A549 (cell line): ENCODE measurements around the gene GMPR2. TPM values are rescaled to one million over a fixed set of nuclear protein-coding genes. Genes with fewer than 3 reads are reported as not detected.

ENCODE experiments used
- ATAC-seq, 2 experiments: fragments of 200-7000 bp in 1 of 2; fragments of >200 bp in 1 of 2; cut with Nextera tagmentation in 1 of 2; cut with Tn5 transposase in 1 of 2; 3 replicates each; pipeline versions ENCODE4 v1.8.0 to v1.9.1; 2018 to 2020; ENCODE audit warnings: mild to moderate bottlenecking in 1 of 2, moderate library complexity in 1 of 2
- CTCF ChIA-PET: fragments of 300-600 bp; sonication (Branson Sonifier 250); formaldehyde crosslinking; extraction: SDS; loops from one replicate; lab custom pipeline; 2021; ENCODE audit warnings: antibody characterized with exemption, inconsistent platforms; lab: Yijun Ruan, JAX
- POLR2A ChIA-PET: fragments of 350-600 bp; formaldehyde crosslinking; extraction: SDS; loops from one replicate; lab custom pipeline; 2021; ENCODE audit warnings: antibody characterized with exemption, inconsistent platforms; lab: Yijun Ruan, JAX
- DNase-seq, 2 experiments: peaks; one replicate each; pipeline versions ENCODE4 v3.0.0 to v3.0.0-alpha.2; 2011 to 2016; ENCODE audit warnings: low read depth in 1 of 2, low spot score in 1 of 2
- FAIRE-seq: peaks from 2 replicates; lab custom pipeline; 2011; peaks lifted over from hg19 to GRCh38; lab: Jason Lieb, UNC
- H3K27ac ChIP-seq, 2 experiments: fragments of >200 bp; sonication (Bioruptor Twin); formaldehyde crosslinking; 3 replicates each; pipeline ENCODE4 v1.5.1; 2016 to 2017
- H3K4me1 ChIP-seq: fragments of >200 bp; sonication (Bioruptor Twin); formaldehyde crosslinking; 3 replicates; pipeline ENCODE4 v1.6.1; 2016
- H3K4me2 ChIP-seq: fragments of >200 bp; sonication (Bioruptor Twin); formaldehyde crosslinking; 3 replicates; pipeline ENCODE4 v1.6.1; 2016
- H3K4me3 ChIP-seq: fragments of >200 bp; sonication (Bioruptor Twin); formaldehyde crosslinking; 3 replicates; pipeline ENCODE4 v1.5.1; 2016
- H3K9me3 ChIP-seq: fragments of >200 bp; sonication (Bioruptor Twin); formaldehyde crosslinking; 3 replicates; pipeline ENCODE4 v1.6.1; 2016
- CEBPB ChIP-seq, 2 experiments: fragments of >200 bp in 1 of 2; sonication (Bioruptor Twin) in 1 of 2; formaldehyde crosslinking in 1 of 2; IDR thresholded peaks; 2 replicates each; pipeline ENCODE4 v1.6.1; 2012 to 2016
- CHD2 ChIP-seq: fragments of 150-350 bp; IDR thresholded peaks from 2 replicates; pipeline ENCODE4 v1.6.1; 2014; ENCODE audit warnings: low read length; ENCODE audit not compliant: partially characterized antibody
- CHD4 ChIP-seq: fragments of 200-600 bp; sonication (generic); IDR thresholded peaks from 2 replicates; pipeline ENCODE4 v1.6.1; 2016; ENCODE audit warnings: antibody characterized with exemption, mild to moderate bottlenecking, borderline replicate concordance
- E2F6 ChIP-seq: IDR thresholded peaks from 2 replicates; pipeline ENCODE4 v1.6.1; 2012; ENCODE audit warnings: low read depth, borderline replicate concordance
- EP300 ChIP-seq, 2 experiments: fragments of >200 bp; sonication (Bioruptor Twin); formaldehyde crosslinking; IDR thresholded peaks; 2 replicates in 1 of 2; 3 replicates in 1 of 2; pipeline ENCODE4 v1.6.1; 2016 to 2017
- ESRRA ChIP-seq: fragments of 150-350 bp; IDR thresholded peaks from 2 replicates; pipeline ENCODE4 v1.6.1; 2014; ENCODE audit warnings: mild to moderate bottlenecking, low read length, borderline replicate concordance
- FOXS1 ChIP-seq: fragments of 250-450 bp; sonication (Bioruptor Pico); IDR thresholded peaks from 2 replicates; pipeline ENCODE4 v1.5.0; 2020; ENCODE audit warnings: mild to moderate bottlenecking, moderate library complexity
- HEYL ChIP-seq: fragments of 250-450 bp; sonication (Bioruptor Pico); IDR thresholded peaks from 2 replicates; pipeline ENCODE4 v1.8.0; 2021; ENCODE audit warnings: mild to moderate bottlenecking, moderate library complexity
- HOXA7 ChIP-seq: fragments of 250-450 bp; sonication (Bioruptor Pico); IDR thresholded peaks from 2 replicates; pipeline ENCODE4 v1.5.0; 2020; ENCODE audit warnings: mild to moderate bottlenecking, moderate library complexity
- HOXB13 ChIP-seq: fragments of 250-450 bp; sonication (Bioruptor Pico); IDR thresholded peaks from 2 replicates; pipeline ENCODE4 v1.5.0; 2020; ENCODE audit warnings: low read depth, mild to moderate bottlenecking, moderate library complexity
- JUN ChIP-seq, 2 experiments: fragments of >200 bp; sonication (Bioruptor Twin); formaldehyde crosslinking; IDR thresholded peaks; 2 replicates in 1 of 2; 3 replicates in 1 of 2; pipeline ENCODE4 v1.6.1; 2016 to 2017
- KDM1A ChIP-seq: fragments of 200-600 bp; sonication (generic); IDR thresholded peaks from 2 replicates; pipeline ENCODE4 v1.6.1; 2016; ENCODE audit warnings: low read depth, mild to moderate bottlenecking
- KDM5A ChIP-seq: fragments of 200-600 bp; sonication (generic); IDR thresholded peaks from 2 replicates; pipeline ENCODE4 v1.6.1; 2016; ENCODE audit warnings: antibody characterized with exemption, mild to moderate bottlenecking
- MAFK ChIP-seq: fragments of 450-650 bp; IDR thresholded peaks from 2 replicates; pipeline ENCODE4 v1.6.1; 2014; ENCODE audit not compliant: partially characterized antibody
- MAZ ChIP-seq: fragments of 150-350 bp; IDR thresholded peaks from 2 replicates; pipeline ENCODE4 v1.6.1; 2014; ENCODE audit warnings: antibody characterized with exemption, low read depth, low read length, borderline replicate concordance
- MYC ChIP-seq: IDR thresholded peaks from 2 replicates; pipeline ENCODE4 v1.6.1; 2012; ENCODE audit warnings: mild to moderate bottlenecking, inconsistent platforms, low read length, improper control_type of control experiment, borderline replicate concordance
- NPAS2 ChIP-seq: fragments of 250-450 bp; sonication (Bioruptor Pico); IDR thresholded peaks from 2 replicates; pipeline ENCODE4 v1.8.0; 2022; ENCODE audit warnings: mild to moderate bottlenecking, moderate library complexity, borderline replicate concordance
- PBX3 ChIP-seq: IDR thresholded peaks from 2 replicates; pipeline ENCODE4 v1.6.1; 2012
- PHF8 ChIP-seq: fragments of 200-600 bp; sonication (generic); IDR thresholded peaks from 2 replicates; pipeline ENCODE4 v1.6.1; 2016; ENCODE audit warnings: low read depth, mild to moderate bottlenecking, antibody characterized with exemption, moderate library complexity, borderline replicate concordance
- POLR2A ChIP-seq: IDR thresholded peaks from 2 replicates; pipeline ENCODE4 v1.6.1; 2012; ENCODE audit warnings: mild to moderate bottlenecking, low read length
- RCOR1 ChIP-seq: fragments of 150-350 bp; IDR thresholded peaks from 2 replicates; pipeline ENCODE4 v1.6.1; 2014; ENCODE audit warnings: antibody characterized with exemption, low read length, low read depth
- ZC3H11A ChIP-seq: fragments of 450-650 bp; IDR thresholded peaks from 2 replicates; pipeline ENCODE4 v1.6.1; 2014; ENCODE audit warnings: antibody characterized with exemption, mild to moderate bottlenecking
- ZNF302 ChIP-seq: fragments of 250-450 bp; sonication (Bioruptor Pico); IDR thresholded peaks from 2 replicates; pipeline ENCODE4 v1.9.0; 2021; ENCODE audit warnings: inconsistent platforms, mild to moderate bottlenecking, moderate library complexity
- WGBS: methylation state at CpG from one replicate; pipeline ENCODE4 v1.1.6; 2017; ENCODE audit errors: missing lambda C conversion rate; 5-methylcytosine and 5-hydroxymethylcytosine counted together
- polyA plus RNA-seq, 4 experiments: library from polyadenylated mRNA; depleted of rRNA in 3 of 4; stranded (reverse); fragments of >200 nt; fragmentation: RNase III in 1 of 4; extraction: RNeasy Plus Mini Kit Qiagen cat#74134 plus additional on column Dnase treatment in 1 of 4; gene quantifications; 2 replicates in 3 of 4; 3 replicates in 1 of 4; pipeline ENCODE4 v1.2.3, GENCODE V29; 2011 to 2017
- TF ChIP-seq, protein P1 (sequence below): fragments of >200 bp; sonication (Bioruptor Twin); formaldehyde crosslinking; IDR thresholded peaks from 3 replicates; pipeline ENCODE4 v1.6.1; 2016
- TF ChIP-seq, protein P2 (sequence below): fragments of 450-650 bp; IDR thresholded peaks from 2 replicates; pipeline ENCODE4 v1.6.1; 2014; ENCODE audit warnings: antibody characterized with exemption
- TF ChIP-seq, protein P3 (sequence below): fragments of >200 bp; sonication (Bioruptor Twin); formaldehyde crosslinking; IDR thresholded peaks from 3 replicates; pipeline ENCODE4 v1.5.1; 2016

The GMPR2 gene
- polyA plus RNA-seq, 2 of the 4 experiments (the other 2 are of a cell fraction) = 70.0 to 91.7 TPM

- no peaks in the 10 kb centered on the region for H3K9me3 ChIP-seq
- peak in 1 of 2 experiments; percentile 36 for DNase-seq
- peaks cover 18% of the 10 kb centered on the region for H3K4me1 ChIP-seq
- WGBS = 13% methylated on average over 22 of the region's 23 CpGs
- TF ChIP-seq EP300 (IDR thresholded peaks at IDR 0.05) (no peak), CHD4 (no peak), CHD2 (no peak), PBX3 (no peak), HOXB13 (CRISPR knock-in tag) (no peak), NPAS2 (CRISPR knock-in tag) (no peak), KDM5A (0 out of 2 replicates have a peak, but pooled peaks have one; percentile 32), ZC3H11A (no peak), FOXS1 (no peak), E2F6 (no peak), RCOR1 (no peak), ESRRA (no peak), MAFK (peak; percentile 29), KDM1A (no peak)
- TF ChIP-seq, protein P1, sequence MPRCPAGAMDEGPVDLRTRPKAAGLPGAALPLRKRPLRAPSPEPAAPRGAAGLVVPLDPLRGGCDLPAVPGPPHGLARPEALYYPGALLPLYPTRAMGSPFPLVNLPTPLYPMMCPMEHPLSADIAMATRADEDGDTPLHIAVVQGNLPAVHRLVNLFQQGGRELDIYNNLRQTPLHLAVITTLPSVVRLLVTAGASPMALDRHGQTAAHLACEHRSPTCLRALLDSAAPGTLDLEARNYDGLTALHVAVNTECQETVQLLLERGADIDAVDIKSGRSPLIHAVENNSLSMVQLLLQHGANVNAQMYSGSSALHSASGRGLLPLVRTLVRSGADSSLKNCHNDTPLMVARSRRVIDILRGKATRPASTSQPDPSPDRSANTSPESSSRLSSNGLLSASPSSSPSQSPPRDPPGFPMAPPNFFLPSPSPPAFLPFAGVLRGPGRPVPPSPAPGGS = no peak
- TF ChIP-seq, protein P2, sequence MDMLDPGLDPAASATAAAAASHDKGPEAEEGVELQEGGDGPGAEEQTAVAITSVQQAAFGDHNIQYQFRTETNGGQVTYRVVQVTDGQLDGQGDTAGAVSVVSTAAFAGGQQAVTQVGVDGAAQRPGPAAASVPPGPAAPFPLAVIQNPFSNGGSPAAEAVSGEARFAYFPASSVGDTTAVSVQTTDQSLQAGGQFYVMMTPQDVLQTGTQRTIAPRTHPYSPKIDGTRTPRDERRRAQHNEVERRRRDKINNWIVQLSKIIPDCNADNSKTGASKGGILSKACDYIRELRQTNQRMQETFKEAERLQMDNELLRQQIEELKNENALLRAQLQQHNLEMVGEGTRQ = no peak
- peak; percentile 25 to 45; a peak in 5 of 6 replicates for ATAC-seq
- ChIA-PET POLR2A (interaction anchor here (0.7 to 1.0 kb wide), 2 partner anchors 16 to 42 kb away, joined by 3 to 7 read pairs; partner anchors contain the start of gene MDP1), CTCF (interaction anchor here (0.9 to 1.6 kb wide), 3 partner anchors 12 to 66 kb away, joined by 4 to 11 read pairs (median 6); partner anchors contain the start of gene MDP1)
- peak overlapping the region; percentile 85 to 96 for H3K27ac ChIP-seq
- H3K4me2 ChIP-seq = peak overlapping the region; percentile 94
- FAIRE-seq = no peak
- peak overlapping the region; percentile 73 for H3K4me3 ChIP-seq
These were observed 1.2 kb upstream of the GMPR2 start for GRCh38 chr14:24231263-24232120.

GRCh38 chr14:24232121-24232644 lies 546 bp upstream of the GMPR2 start, which contains the start of gene NEDD8:
TSS of gene NEDD8 (minus strand) at chr14:24232367. CDS start at chr14:24232267, 100 bp downstream.
- H3K27ac ChIP-seq = peak within 1 kb of the TSS; percentile 85 to 96
- peak within 1 kb of the TSS; percentile 94 for H3K4me2 ChIP-seq
- ATAC-seq (peak; percentile 91 to 92), DNase-seq (peak; percentile 89 to 92), FAIRE-seq (no peak)
- peaks cover 18% of the 10 kb centered on the region for H3K4me1 ChIP-seq
- ChIA-PET POLR2A (interaction anchor here (0.7 to 1.0 kb wide), 2 partner anchors 10 to 42 kb away, joined by 5 to 7 read pairs; partner anchors contain the start of gene TINF2), CTCF (interaction anchor here (0.5 to 1.9 kb wide), 3 partner anchors 8 to 65 kb away, joined by 3 to 12 read pairs (median 4); partner anchors contain the start of gene TINF2)
- WGBS = 0% methylated on average over 17 of the region's 30 CpGs
- no peaks in the 10 kb centered on the region for H3K9me3 ChIP-seq
- peak within 1 kb of the TSS; percentile 73 for H3K4me3 ChIP-seq
- TF ChIP-seq, protein P1 = 0 out of 3 replicates have a peak, but pooled peaks have one; percentile 18
- no peak for TF ChIP-seq CHD4
- TF ChIP-seq HEYL (CRISPR knock-in tag) = no peak
- peak; percentile 43; the same call in 1 of the 2 replicates for TF ChIP-seq PBX3
- TF ChIP-seq MYC = no peak
- peak; percentile 73 for TF ChIP-seq POLR2A
- no peak for TF ChIP-seq MAZ
- peak; percentile 31; the same call in 1 of the 2 replicates for TF ChIP-seq PHF8
- TF ChIP-seq, protein P3, sequence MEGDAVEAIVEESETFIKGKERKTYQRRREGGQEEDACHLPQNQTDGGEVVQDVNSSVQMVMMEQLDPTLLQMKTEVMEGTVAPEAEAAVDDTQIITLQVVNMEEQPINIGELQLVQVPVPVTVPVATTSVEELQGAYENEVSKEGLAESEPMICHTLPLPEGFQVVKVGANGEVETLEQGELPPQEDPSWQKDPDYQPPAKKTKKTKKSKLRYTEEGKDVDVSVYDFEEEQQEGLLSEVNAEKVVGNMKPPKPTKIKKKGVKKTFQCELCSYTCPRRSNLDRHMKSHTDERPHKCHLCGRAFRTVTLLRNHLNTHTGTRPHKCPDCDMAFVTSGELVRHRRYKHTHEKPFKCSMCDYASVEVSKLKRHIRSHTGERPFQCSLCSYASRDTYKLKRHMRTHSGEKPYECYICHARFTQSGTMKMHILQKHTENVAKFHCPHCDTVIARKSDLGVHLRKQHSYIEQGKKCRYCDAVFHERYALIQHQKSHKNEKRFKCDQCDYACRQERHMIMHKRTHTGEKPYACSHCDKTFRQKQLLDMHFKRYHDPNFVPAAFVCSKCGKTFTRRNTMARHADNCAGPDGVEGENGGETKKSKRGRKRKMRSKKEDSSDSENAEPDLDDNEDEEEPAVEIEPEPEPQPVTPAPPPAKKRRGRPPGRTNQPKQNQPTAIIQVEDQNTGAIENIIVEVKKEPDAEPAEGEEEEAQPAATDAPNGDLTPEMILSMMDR = no peak
- no peak for TF ChIP-seq HOXA7 (CRISPR knock-in tag)
- 0 out of 2 replicates have a peak, but pooled peaks have one; percentile 30 for TF ChIP-seq KDM5A
- no peak for TF ChIP-seq CHD2
- TF ChIP-seq CEBPB (IDR thresholded peaks at IDR 0.05) = peak in 1 of 2 experiments; percentile 37; a peak in 1 of 4 replicates
- TF ChIP-seq ZNF302 = no peak
- TF ChIP-seq JUN (IDR thresholded peaks at IDR 0.05) = peak in 1 of 2 experiments; percentile 78; a peak in 4 of 5 replicates
